GM18870 (cell line): ENCODE measurements around the gene FBXW10.
A peak's percentile ranks its signal among the peaks of the same experiment; 100 is the strongest.
"Not testable (repeated sequence)": the region's sequence is repeated elsewhere in the genome, so short reads cannot be mapped to it uniquely, and the experiment has no call there.

Experiments
- ATAC-seq: cut with Tn5 transposase; IDR thresholded peaks from one replicate; pipeline ENCODE4 v1.9.1; 2021; ENCODE audit warnings: moderate library complexity; ENCODE audit not compliant: unreplicated experiment

The FBXW10 gene

GRCh38 chr17:18747501-18747900, 3.6 kb downstream of the FBXW10 start:
- ATAC-seq, result not testable (repeated sequence)

DNA sequence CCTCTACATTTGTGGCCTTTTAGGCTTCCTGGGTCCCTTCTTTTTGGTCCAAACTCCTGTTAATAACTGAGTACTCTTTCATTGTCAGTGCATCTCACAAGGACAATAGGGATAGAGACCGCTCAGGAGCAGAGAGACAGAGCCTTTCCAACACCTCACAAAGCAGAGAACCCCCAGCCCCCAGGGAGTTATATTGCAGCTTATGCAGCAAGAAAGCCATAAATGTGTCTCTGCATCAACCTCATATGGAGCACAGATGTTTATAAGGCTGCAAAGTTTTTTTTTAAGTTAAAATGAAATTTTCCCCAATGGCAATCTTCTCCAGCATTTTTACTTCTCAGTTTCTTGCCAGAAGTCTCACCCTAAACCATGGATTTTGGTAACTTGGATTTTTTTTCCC, 6.4 kb downstream of the FBXW10 start:
- not testable (repeated sequence) for ATAC-seq

DNA sequence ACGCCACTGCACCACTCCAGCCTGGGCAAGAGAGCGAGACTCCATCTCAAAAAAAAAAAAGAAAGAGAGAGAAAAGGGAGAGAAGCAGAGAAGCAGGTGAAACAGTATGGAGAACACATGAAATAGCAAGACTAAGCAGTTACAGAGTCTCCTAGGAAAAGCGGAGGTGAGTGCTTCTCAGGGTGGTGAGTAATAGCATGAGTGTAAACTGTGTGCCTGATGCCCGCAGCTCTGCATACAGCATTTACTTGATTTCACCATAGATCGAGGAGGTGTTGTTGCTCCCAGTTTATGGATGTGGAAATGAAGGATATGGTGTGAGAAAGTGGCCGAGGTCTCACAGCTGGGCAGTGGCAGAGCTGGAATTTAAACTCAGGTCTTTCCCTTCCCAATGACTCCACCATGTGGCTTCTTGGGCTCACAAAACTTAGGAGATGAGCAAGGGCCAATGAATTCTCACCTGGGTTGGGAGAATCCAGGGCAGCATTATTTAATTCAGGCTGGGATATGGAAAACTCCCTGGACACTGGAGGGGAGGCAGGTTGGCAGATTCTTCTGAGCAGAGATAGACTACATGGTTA, 10.1 kb downstream of the FBXW10 start:
- ATAC-seq, result not testable (repeated sequence)

DNA sequence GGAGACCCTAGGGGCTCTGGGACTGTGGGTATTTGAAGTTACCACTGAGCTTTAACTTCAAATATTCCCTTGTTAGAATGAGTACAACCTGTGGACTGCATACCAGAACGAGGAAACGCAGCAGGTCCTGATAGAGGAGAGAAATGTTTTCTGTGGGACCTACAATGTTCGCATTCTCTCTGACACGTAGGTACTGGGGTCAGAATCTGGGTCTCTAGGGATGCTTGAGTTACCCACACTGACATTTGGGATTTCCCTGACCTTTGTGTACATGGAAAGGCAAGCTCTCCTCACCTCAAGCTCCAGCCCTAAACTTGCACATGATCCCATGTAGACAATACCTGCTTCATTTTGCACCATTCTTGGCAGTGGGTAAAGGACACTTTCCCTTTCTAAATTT, 12.1 kb downstream of the FBXW10 start:
- not testable (repeated sequence) for ATAC-seq

DNA sequence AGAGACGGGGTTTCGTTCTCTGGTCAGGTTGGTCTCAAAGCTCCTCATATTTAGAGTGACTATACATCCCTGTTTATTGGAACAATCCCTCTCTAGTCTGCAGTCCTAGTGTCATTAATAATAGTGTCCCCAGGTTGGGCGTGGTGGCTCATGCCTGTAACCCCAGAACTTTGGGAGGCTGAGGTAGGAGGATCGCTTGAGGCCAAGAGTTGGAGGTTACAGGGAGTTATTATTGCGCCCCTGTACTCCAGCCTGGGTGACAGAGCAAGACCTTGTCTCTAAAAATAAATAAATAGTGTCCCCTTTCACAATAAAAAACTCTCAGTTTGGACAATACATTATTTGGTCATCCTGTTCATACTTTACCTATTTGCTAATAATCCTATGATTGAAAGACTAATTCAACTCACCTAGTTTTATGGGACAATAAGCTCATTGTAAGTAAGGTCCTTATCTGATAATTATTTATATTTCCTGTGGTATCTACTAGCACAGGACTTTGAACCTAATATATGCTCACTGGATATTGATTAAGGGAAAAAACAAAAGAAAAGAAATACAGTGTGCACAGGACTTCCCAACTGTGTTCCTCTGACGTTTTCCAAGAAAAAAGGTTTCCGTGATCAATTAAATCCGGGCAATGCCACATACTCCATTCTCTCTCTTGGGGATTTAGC, 13.7 kb downstream of the FBXW10 start:
- not testable (repeated sequence) for ATAC-seq

- ATAC-seq, result not testable (repeated sequence)
Measured at GRCh38 chr17:18758344-18758743, 14.5 kb downstream of the FBXW10 start.

DNA sequence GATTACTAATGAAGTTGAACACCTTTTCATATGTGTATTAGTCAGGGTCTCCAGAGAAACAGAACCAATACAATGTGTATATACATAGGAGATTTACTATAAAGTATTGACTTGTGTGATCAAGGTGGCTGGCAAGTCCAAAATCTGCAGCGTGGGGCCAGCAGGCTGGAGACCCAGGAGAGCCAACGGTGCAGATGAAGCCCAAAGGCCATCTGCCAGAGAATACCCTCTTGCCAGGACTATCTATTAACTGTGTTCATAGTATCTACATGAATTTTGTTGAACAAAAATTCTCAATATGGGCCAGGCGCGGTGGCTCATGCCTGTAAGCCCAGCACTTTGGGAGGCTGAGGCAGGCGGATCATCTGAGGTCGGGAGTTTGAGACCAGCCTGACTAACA, 16.4 kb downstream of the FBXW10 start:
- not testable (repeated sequence) for ATAC-seq

DNA sequence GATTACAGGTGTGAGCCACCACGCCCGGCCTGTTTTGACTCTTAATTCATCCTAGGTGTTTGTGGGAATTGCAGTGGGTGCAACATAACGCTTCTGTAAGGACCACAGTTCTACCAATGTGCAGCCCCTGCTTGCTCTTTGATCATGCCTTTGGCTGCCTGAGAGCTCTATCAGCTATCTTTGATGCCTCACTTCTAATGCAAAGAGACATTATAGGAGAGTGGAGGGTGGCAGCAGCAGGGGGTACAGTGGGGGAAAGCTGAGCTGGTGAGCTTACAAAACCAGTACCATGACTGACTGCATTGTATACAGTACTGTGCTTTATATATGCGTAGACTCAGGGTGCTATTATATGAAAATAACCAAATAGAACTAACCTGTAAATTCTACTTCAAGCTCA, 26.7 kb downstream of the FBXW10 start:
- not testable (repeated sequence) for ATAC-seq

DNA sequence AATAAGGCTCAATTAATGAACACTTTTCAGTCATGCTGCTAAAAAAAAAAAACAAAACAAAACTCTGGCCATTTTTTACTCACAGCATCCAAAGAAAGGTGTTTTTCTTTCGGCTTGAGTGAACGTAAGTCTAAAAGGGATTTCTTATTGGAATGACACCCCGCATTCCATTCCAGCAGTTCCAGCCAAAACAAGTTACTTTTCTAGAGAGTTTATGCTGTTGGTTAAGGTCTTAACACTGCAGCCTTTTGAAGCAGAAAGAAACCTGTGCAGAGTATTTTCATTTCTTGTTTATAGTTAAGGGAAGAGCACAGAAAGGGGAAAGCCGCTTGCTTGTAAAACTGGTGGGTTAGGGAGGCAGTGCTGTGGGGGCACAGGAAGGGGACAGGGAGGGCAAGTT, 27.2 kb downstream of the FBXW10 start:
- not testable (repeated sequence) for ATAC-seq

- ATAC-seq, result no peak
Measured at GRCh38 chr17:18772471-18772870, 28.6 kb downstream of the FBXW10 start.

DNA sequence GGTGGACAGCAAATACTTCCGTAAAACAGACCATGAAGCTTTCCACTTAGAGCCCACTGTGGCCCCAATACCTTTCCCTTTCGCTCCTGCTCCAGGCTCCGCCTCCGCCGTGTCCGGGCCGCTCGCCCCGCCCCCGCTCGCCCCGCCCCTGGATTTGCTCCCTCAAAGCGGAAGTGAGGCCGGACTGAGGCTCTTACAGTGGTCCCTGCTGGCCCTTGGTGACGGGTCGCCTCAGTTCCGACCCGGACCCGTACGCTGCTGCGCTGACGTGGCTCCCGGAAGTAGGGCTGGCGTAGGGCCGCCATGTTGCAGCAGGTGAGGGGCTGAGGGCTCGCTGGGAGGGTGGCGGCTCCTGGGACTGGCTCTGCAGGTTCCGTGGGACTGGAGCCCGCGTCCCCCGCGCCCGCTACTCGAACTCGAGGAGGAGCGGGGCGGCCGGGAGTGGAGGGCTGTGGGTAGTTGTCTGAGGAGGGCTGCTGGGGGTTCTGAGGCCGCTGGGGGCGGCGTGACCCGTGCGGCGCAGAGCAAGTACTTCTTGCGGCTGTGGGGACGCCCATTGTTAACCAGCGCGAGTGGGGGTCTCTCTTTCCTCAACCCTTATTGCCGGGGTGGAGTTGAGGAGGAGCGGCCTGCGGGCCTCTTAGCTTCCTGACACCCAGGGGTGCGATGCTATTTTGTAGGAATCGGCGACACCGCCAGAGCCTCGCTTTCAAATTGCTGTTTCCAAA, 37.3 kb downstream of the FBXW10 start, which contains the start of gene TVP23B:
Gene TVP23B, plus strand, starts transcription at position 193 of the 728 bp plus-strand sequence. Its CDS starts 111 bp downstream, at position 304.
- peak; percentile 85 for ATAC-seq

- not testable (repeated sequence) for ATAC-seq
Measured at GRCh38 chr17:18781805-18782204, 38.0 kb downstream of the FBXW10 start.

GRCh38 chr17:18785933-18786332, 42.1 kb downstream of the FBXW10 start:
- not testable (repeated sequence) for ATAC-seq

DNA sequence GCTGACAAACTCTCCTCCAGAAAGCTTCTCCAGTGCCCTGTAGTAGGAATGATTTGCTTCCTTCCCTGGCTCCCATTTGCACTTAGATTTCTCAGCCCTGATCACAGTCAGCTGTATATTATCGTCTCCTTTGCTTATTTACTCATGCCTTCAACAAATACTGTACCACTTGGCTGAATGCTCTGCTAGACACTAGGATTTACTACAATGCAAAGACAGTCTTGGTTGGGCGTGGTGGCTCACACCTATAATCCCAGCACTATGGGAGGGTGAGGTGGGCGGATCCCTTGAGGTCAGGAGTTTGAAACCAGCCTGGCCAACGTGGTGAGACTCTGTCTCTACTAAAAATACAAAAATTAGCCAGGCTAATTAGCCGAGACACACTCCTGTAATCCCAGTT, 43.0 kb downstream of the FBXW10 start:
- not testable (repeated sequence) for ATAC-seq

- ATAC-seq, result not testable (repeated sequence)
Measured at GRCh38 chr17:18791402-18791801, 47.5 kb downstream of the FBXW10 start.

GRCh38 chr17:18794841-18795240, 51.0 kb downstream of the FBXW10 start:
- not testable (repeated sequence) for ATAC-seq

- not testable (repeated sequence) for ATAC-seq
Measured at GRCh38 chr17:18796887-18797286, 53.0 kb downstream of the FBXW10 start.

GRCh38 chr17:18803458-18804245, 59.8 kb downstream of the FBXW10 start:
- not testable (repeated sequence) for ATAC-seq

- ATAC-seq, result not testable (repeated sequence)
Measured at GRCh38 chr17:18815924-18816323, 72.1 kb downstream of the FBXW10 start.

- ATAC-seq, result not testable (repeated sequence)
Measured at GRCh38 chr17:18816489-18817371, 72.9 kb downstream of the FBXW10 start.
